Suprapubic skin (tissue), 3 donors: Measurements from ENCODE around the gene EYS.

Source experiments
- POLR2A ChIP-seq, 2 donors: fragments of 450-650 bp; IDR thresholded peaks; one replicate each; pipeline ENCODE4 v1.6.1; 2017; ENCODE audit warnings: antibody characterized with exemption in 2 of 2, mild to moderate bottlenecking in 2 of 2, moderate library complexity in 2 of 2
- TF ChIP-seq, protein P1 (sequence below), 2 donors: fragments of 200-600 bp in 1 of 2; fragments of 450-650 bp in 1 of 2; sonication (generic) in 1 of 2; IDR thresholded peaks; one replicate each; pipeline ENCODE4 v1.5.1; 2016 to 2019; ENCODE audit warnings: antibody characterized with exemption in 2 of 2, mild to moderate bottlenecking in 1 of 2, moderate library complexity in 1 of 2

- TF ChIP-seq POLR2A (IDR thresholded peaks at IDR 0.05) = no peak
- TF ChIP-seq, protein P1, sequence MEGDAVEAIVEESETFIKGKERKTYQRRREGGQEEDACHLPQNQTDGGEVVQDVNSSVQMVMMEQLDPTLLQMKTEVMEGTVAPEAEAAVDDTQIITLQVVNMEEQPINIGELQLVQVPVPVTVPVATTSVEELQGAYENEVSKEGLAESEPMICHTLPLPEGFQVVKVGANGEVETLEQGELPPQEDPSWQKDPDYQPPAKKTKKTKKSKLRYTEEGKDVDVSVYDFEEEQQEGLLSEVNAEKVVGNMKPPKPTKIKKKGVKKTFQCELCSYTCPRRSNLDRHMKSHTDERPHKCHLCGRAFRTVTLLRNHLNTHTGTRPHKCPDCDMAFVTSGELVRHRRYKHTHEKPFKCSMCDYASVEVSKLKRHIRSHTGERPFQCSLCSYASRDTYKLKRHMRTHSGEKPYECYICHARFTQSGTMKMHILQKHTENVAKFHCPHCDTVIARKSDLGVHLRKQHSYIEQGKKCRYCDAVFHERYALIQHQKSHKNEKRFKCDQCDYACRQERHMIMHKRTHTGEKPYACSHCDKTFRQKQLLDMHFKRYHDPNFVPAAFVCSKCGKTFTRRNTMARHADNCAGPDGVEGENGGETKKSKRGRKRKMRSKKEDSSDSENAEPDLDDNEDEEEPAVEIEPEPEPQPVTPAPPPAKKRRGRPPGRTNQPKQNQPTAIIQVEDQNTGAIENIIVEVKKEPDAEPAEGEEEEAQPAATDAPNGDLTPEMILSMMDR (IDR thresholded peaks at IDR 0.05) = peak; percentile 30 to 54
Observed at GRCh38 chr6:63764318-63764916, 1942.6 kb downstream of the EYS start.
